HG03108 (cell line): ENCODE data around the gene EIF4EBP3.

Experiments used
- ATAC-seq: cut with Tn5 transposase; IDR thresholded peaks from one replicate; pipeline ENCODE4 v1.9.1; 2021; ENCODE audit warnings: moderate library complexity; ENCODE audit not compliant: unreplicated experiment

EIF4EBP3 gene

GRCh38 chr5:140547508-140548299 lies at the start of gene EIF4EBP3:
Gene EIF4EBP3, plus strand, starts transcription at chr5:140547662. Its CDS starts 76 bp downstream, at chr5:140547738.
- ATAC-seq = peak; percentile 96

- no peak for ATAC-seq
Observed at GRCh38 chr5:140497897-140498296, 49.6 kb upstream of the EIF4EBP3 start.

DNA sequence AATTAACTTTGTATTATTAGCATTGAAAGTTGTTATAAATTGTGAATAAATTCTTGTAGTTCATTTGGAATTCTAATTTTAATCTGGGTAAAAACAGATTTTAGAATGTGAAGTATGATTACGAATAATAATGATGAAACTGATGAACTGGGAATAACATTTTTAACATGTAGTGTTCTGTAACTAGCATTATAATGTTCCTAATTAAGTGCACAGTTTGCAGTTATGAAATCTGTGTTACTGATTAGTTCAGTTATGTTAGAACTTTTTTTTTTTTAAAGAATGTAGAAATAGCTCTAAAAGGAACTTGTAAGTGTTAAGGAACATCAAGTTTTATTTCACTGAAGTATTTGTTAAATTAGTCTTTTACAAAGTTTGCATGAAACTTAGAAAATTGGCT lies 48.9 kb upstream of the EIF4EBP3 start:
- no peak for ATAC-seq

GRCh38 chr5:140502834-140503233 lies 44.6 kb upstream of the EIF4EBP3 start:
- ATAC-seq = no peak

DNA sequence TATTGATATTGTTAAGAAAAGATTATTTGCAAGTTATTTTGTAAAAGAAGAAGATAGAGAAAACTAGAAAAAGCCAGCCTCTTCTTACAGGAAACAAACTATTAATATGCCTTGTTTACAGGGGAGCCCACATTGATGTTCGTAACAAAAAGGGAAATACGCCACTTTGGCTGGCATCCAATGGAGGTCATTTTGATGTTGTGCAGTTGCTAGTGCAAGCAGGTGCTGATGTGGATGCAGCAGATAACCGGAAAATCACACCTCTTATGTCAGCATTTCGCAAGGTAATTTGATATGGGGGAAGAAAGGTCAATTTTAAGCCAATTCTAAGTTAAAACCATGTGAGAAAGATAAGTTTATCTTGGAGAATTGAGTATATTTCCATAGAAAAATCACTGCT lies 37.6 kb upstream of the EIF4EBP3 start:
- ATAC-seq = no peak

DNA sequence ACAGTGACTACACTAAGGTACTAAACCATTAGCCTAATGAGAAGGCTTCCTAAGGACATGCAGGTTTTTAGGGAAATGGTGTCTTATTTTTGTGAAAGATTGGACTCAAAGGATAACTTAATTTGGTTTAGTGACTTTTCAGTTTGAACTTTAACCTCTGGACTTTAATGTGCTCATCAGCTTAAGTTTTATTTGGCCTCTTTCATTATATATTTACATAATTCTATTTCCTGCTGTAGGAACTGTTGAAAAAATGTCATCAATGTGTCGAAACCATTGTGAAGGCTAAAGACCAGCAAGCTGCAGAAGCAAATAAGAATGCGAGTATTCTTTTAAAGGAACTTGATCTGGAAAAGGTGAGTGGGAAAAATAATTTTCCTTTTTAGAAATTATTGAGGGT lies 34.3 kb upstream of the EIF4EBP3 start:
- no peak for ATAC-seq

GRCh38 chr5:140524003-140524402 lies 23.5 kb upstream of the EIF4EBP3 start:
- ATAC-seq = no peak

DNA sequence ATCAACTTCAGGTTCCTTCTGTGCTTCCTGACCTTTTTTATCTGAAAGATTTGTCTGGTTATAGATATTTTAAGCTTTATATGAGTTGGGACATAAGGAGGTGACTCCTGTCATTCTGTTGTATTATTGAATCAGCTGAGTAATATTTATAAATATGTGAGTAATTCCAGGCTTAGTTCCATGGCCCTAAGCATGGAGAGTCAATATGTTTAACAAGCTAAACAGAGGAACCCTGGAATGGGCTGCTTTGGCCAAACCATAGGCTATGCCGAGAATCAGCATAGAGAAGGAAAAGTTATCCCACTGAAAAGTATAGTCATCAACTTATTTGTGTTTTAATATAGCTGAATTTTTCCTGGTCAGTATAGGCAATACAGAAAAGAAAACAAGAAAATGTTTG lies 7.2 kb upstream of the EIF4EBP3 start:
- ATAC-seq = no peak

DNA sequence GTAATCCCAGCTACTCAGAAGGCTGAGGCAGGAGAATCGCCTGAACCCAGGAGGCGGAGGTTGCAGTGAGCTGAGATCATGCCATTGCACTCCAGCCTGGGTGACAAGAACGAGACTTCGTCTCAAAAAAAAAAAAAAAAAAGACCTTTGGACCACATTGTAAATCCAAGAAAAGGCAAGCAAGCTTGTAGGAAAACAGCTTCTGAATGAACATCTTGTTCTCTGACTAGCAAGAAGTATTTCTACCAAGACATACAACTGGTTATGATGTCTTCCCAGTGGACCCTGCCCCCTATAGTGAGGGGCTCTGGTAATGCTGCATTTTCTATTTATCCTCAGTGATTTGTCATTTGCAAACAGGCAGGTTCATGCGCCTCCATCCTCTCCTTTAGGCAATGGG lies 4.5 kb upstream of the EIF4EBP3 start:
- no peak for ATAC-seq

GRCh38 chr5:140544986-140545385 lies 2.5 kb upstream of the EIF4EBP3 start:
- ATAC-seq = no peak

GRCh38 chr5:140545606-140546005 lies 1.9 kb upstream of the EIF4EBP3 start:
- no peak for ATAC-seq

- ATAC-seq = no peak
Observed at GRCh38 chr5:140546851-140547507, 483 bp upstream of the EIF4EBP3 start.

- ATAC-seq = peak; percentile 2
Observed at GRCh38 chr5:140548300-140548688, 832 bp downstream of the EIF4EBP3 start.

DNA sequence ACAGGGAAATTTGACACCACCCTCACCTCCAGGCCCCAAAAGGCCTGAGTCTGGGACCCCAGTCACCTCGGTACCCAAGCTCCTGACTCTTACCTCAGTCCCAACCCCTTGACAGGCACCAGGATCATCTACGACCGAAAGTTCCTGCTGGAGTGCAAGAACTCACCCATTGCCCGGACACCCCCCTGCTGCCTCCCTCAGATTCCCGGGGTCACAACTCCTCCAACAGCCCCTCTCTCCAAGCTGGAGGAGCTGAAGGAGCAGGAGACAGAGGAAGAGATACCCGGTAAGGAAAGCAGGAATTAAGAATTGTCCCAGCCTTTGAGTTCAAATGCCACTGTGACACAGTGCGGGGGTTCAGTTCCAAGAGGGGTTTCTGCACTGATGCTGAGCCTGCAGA lies 1.3 kb downstream of the EIF4EBP3 start:
- ATAC-seq = no peak

DNA sequence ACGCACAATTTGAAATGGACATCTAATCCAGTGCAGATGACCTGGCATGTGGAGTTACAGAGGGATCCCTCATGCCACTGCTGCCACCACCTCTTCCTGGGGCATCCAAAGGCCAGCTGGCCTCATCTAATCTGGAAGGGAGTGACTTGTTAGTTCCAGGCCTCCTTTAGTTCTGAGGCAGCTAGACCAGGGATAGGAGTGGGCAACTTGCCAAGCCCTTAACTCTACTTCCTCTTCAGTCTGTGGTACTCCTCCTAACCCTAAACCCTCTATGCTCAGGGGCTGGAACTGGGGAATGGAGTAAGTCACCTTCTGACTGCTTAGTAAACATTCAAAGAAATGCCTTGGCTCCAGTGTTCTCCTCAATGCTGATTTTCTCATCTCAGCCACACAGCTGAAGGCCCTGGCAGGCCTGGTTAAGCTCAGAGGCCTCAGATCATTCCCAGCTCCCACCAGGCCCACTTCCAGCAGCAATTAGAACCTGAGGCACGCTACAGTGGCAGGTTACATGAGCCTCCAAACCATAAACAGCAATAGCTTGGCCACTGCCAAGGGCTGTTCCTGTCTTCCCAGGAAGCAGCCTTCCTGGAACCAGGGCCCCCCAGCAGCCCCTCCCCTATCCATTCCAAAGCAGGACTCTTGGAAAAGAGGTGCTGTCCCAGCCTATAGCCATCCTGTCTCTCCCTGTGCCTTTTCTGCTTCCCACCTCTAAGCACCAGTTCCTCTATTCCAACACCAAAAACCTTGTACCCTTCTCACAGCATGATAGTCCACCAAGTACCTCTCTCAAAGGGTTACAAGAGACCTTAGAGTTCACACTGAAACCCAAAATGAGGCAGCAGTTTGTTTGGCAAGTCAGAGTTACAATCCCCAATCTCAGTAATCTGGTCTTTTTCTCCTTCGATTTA lies 2.0 kb downstream of the EIF4EBP3 start:
- ATAC-seq = no peak

DNA sequence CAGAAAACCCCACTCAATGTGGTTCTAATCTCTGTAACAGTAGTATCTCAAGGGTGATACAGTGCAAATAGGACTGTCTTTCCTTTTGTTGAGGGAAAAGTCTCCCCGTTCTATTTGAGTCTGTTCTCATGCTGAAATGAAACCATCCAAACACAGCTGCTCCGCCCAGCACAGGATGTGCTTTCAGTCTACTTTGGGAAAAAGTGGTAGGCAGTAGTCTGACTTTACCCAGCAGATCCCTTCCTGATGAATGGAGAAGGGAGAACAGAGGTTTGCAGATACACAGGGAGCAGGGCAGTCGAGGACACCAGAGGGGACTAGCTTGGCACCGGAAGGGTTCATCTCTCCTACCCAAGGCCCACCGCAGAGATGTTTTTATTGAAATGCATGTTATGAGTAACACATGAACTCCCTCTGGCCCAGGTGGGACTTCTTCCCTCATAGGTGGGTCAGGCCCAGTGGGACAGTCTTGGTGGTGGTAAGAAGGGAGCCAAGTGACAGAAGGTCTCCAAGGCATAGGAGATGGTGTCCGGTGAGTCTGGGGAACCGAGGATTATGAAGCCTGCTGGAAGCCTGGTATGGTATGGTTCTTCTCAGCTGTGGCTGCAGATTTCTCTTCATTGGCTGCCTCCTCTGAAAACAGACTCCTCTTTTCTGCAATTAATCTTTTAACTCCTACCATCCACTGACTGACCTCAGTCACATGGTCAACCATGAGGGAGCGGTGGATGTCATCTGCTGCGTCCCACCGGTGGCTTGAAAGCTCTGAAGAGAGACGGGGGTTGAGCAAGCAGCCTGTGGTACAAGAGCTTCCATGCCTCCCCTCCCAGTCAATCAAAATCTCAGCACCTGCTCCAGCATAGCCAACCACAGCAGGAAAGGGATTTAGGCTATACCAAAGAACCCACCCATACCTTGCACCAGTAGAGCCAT lies 3.0 kb downstream of the EIF4EBP3 start:
- no peak for ATAC-seq

DNA sequence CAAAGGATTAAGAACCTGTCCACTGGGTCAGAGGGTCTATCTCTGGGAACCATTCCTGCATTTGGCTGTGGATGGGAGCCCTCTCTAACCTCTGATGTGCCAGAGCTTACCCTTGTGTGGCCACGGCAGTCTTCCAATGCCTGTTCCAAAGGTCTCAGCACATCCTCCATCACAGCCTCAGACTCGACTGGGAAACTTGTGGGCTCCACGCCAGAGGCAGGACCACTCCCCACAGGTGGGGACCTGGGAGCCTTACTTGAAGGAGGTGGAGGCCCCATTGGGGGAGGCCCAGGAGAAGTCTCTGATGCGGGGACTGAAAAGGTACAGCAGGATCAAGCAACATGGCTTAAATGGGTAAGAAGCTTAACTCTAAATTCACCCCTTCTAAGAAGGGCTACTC lies 4.4 kb downstream of the EIF4EBP3 start:
- no peak for ATAC-seq

- no peak for ATAC-seq
Observed at GRCh38 chr5:140553657-140554056, 6.2 kb downstream of the EIF4EBP3 start.

GRCh38 chr5:140554454-140554853 lies 7.0 kb downstream of the EIF4EBP3 start:
- ATAC-seq = no peak

DNA sequence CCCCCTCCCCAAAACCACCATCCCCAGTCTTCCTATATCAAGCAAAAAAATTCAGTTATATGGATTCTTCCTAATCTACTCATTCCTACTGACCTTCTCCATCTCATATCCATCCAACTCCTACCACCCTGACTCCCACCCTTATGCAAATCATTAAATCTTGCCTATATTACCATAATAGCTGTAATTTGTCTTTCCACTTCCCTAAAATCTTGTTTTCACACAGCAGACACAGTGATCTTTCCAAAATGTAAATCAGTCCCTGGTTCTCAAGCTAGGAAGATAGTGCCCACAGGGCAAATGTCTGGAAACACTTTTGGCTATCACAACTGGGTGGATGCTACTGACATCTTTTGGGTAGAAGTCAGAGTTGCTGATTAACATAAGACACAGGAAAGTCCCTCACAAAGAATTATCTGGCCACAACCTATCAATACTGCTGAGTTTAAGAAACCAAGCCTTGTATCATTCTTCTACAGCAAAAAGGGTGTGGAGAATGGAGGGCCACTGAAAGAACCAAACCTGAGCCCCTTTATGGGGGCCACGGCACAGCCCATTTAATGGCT lies 8.4 kb downstream of the EIF4EBP3 start:
- ATAC-seq = no peak
